ENCODE measurements around the gene BACE2.
"Not testable (repeated sequence)": the region's sequence is repeated elsewhere in the genome, so short reads cannot be mapped to it uniquely, and the experiment has no call there.

DNA sequence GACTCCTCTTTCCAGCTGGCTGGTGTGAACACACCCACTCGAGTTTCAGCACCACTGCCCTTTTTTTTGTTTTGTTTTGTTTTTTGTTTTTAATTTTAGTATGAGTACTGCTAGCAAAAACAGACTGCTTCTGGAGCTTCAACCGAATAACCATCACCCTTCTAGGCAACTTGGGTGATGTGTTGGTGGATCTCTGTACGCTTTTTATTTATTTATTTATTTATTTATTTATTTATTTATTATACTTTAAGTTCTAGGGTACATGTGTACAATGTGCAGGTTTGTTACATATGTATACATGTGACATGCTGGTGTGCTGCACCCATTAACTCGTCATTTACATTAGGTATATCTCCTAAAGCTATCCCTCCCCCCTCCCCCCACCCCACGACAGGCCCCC is 30.7 kb downstream of the BACE2 start:
- TF ChIP-seq, protein P1, sequence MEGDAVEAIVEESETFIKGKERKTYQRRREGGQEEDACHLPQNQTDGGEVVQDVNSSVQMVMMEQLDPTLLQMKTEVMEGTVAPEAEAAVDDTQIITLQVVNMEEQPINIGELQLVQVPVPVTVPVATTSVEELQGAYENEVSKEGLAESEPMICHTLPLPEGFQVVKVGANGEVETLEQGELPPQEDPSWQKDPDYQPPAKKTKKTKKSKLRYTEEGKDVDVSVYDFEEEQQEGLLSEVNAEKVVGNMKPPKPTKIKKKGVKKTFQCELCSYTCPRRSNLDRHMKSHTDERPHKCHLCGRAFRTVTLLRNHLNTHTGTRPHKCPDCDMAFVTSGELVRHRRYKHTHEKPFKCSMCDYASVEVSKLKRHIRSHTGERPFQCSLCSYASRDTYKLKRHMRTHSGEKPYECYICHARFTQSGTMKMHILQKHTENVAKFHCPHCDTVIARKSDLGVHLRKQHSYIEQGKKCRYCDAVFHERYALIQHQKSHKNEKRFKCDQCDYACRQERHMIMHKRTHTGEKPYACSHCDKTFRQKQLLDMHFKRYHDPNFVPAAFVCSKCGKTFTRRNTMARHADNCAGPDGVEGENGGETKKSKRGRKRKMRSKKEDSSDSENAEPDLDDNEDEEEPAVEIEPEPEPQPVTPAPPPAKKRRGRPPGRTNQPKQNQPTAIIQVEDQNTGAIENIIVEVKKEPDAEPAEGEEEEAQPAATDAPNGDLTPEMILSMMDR (IDR thresholded peaks at IDR 0.05 in 2 of 3, conservative IDR thresholded peaks at IDR 0.05 in 1 of 3; ENCODE audit: borderline replicate concordance in 1 of 3, insufficient read depth in 1 of 3, low read depth in 2 of 3, low read length in 2 of 3): not testable (repeated sequence)
- TF ChIP-seq EZH2 (IDR thresholded peaks at IDR 0.05); POLR2A (IDR thresholded peaks at IDR 0.05; ENCODE audit: borderline replicate concordance, extremely low read depth, insufficient read depth, insufficient read length); RAD21 (IDR thresholded peaks at IDR 0.05; ENCODE audit: low read depth); CEBPB (IDR thresholded peaks at IDR 0.05; ENCODE audit: low read depth); SRF (IDR thresholded peaks at IDR 0.05; ENCODE audit: low read depth); POLR2AphosphoS5 (IDR thresholded peaks at IDR 0.05; ENCODE audit: low read depth, low read length); YY1 (IDR thresholded peaks at IDR 0.05; ENCODE audit: extremely low read depth, insufficient replicate concordance, low read depth, low read length); REST (IDR thresholded peaks at IDR 0.05; ENCODE audit: low read depth); ZNF274 (IDR thresholded peaks at IDR 0.05; ENCODE audit: low read depth, low read length); ZBTB33 (IDR thresholded peaks at IDR 0.05; ENCODE audit: extremely low read depth, insufficient replicate concordance, low read length): not testable (repeated sequence)
- TF ChIP-seq, protein P2, sequence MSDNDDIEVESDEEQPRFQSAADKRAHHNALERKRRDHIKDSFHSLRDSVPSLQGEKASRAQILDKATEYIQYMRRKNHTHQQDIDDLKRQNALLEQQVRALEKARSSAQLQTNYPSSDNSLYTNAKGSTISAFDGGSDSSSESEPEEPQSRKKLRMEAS (IDR thresholded peaks at IDR 0.05): not testable (repeated sequence)

Measured in HCT116 (cell line).